ENCODE data around the gene TXNRD1.

DNA sequence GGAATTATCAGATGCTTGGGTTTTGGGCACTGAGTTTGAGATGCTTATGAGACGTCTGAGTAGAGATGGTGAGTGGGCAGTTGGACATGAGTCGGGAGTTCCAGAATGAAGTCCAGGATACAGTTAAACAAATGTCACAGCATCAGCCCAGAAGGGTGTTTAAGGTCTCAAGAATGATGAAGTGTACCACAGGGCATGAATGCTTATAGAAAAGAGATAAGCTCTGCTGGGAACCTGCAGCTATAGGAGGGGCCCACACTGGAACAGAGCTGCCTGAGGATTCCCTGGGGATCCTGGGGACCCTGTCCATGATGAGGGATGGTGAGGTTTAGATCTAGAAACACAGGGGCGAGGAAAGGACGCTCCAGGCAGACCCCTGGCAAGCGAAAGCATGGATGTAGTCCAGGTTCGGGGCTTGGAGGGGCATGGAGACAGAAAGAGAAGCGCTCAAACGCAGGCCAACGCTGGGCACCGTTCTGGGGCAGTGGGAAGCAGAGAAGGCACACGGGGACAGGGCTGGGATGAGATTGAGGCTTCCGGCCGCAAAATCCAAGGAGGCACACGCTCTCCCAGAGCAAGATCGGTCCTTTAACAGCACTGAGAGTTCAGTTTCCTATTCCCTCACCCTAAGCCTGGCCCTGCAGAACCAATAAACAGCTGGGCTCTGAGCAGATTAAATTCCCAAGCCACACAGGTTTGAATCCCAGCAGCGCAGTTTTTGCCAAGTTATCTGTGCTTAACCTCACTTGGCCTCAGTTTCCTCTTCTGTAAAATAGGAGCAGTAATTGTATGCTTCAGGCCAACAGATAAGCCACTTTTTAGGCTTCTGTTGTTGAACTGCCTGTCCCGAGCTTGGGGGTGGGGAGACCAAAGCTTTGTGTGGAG, 140.9 kb downstream of the TXNRD1 start:
- TF ChIP-seq POLR2A (IDR thresholded peaks at IDR 0.05) (no peak), CTCF (IDR thresholded peaks at IDR 0.05) (no peak)

All from lower leg skin (tissue), 3 donors.